HepG2 (cell line): ENCODE data around the gene SLC35B2. TPM values are rescaled to one million over a fixed set of nuclear protein-coding genes. Genes with fewer than 3 reads are reported as not detected.
A peak's percentile ranks its signal among the peaks of the same experiment; 100 is the strongest.

ENCODE experiments used
- AGO2 ChIP-seq: fragments of 200-400 bp; formaldehyde crosslinking; optimal IDR thresholded peaks from 2 replicates; pipeline ENCODE3; 2017; ENCODE audit warnings: mild to moderate bottlenecking, low read depth, low read length, moderate library complexity
- ARID5B ChIP-seq: IDR thresholded peaks from 2 replicates; pipeline ENCODE4 v1.4.0; 2020; ENCODE audit warnings: mild to moderate bottlenecking, missing genetic modification reagents
- ATF5 ChIP-seq: sonication (generic); formaldehyde crosslinking; IDR thresholded peaks from 2 replicates; pipeline ENCODE4 v1.4.0; 2020; ENCODE audit warnings: mild to moderate bottlenecking, low read depth, missing genetic modification reagents
- CBX1 ChIP-seq: IDR thresholded peaks from one replicate; pipeline ENCODE4 v1.6.1; 2016; ENCODE audit warnings: antibody characterized with exemption, low read depth
- CTCF ChIP-seq: sonication (generic); formaldehyde crosslinking; IDR thresholded peaks from 2 replicates; pipeline ENCODE4 v1.5.0; 2020; ENCODE audit warnings: mild to moderate bottlenecking, missing genetic modification reagents, moderate library complexity
- ELF3 ChIP-seq: IDR thresholded peaks from 2 replicates; pipeline ENCODE4 v1.6.1; 2016; ENCODE audit warnings: missing genetic modification reagents, missing compliant biosample characterization
- ESRRA ChIP-seq: sonication (generic); formaldehyde crosslinking; IDR thresholded peaks from 2 replicates; pipeline ENCODE4 v1.5.1; 2020; ENCODE audit warnings: mild to moderate bottlenecking, low read depth, missing genetic modification reagents
- ETV5 ChIP-seq: IDR thresholded peaks from 2 replicates; pipeline ENCODE4 v1.6.1; 2018; ENCODE audit warnings: missing biosample characterization, missing genetic modification reagents, inconsistent platforms, borderline replicate concordance
- JUN ChIP-seq: sonication (generic); formaldehyde crosslinking; IDR thresholded peaks from 2 replicates; pipeline ENCODE4 v1.4.0; 2020; ENCODE audit warnings: mild to moderate bottlenecking, missing genetic modification reagents
- KLF15 ChIP-seq: sonication (generic); formaldehyde crosslinking; IDR thresholded peaks from 2 replicates; pipeline ENCODE4 v1.8.1; 2023; ENCODE audit warnings: borderline replicate concordance, mild to moderate bottlenecking, inconsistent platforms, missing genetic modification reagents, mixed read lengths
- MED8 ChIP-seq: sonication (generic); formaldehyde crosslinking; IDR thresholded peaks from 2 replicates; pipeline ENCODE4 v1.8.1; 2023; ENCODE audit warnings: mild to moderate bottlenecking, missing genetic modification reagents; ENCODE audit not compliant: insufficient replicate concordance
- NR2F6 ChIP-seq, 2 experiments: IDR thresholded peaks; 2 replicates each; pipeline ENCODE4 v1.6.1; 2016; ENCODE audit warnings: antibody characterized with exemption in 1 of 2, mild to moderate bottlenecking in 1 of 2
- PHF8 ChIP-seq: sonication (generic); formaldehyde crosslinking; IDR thresholded peaks from 2 replicates; pipeline ENCODE4 v1.5.0; 2020; ENCODE audit warnings: missing genetic modification reagents
- SKI ChIP-seq: fragments of 450-650 bp; IDR thresholded peaks from one replicate; pipeline ENCODE4 v1.6.1; 2018; ENCODE audit warnings: mild to moderate bottlenecking; ENCODE audit not compliant: partially characterized antibody
- ZFX ChIP-seq: sonication (generic); formaldehyde crosslinking; IDR thresholded peaks from 2 replicates; pipeline ENCODE4 v1.4.0; 2020; ENCODE audit warnings: mild to moderate bottlenecking, low read depth, missing genetic modification reagents, moderate library complexity
- ZNF24 ChIP-seq: fragments of 450-650 bp; IDR thresholded peaks from 2 replicates; pipeline ENCODE4 v1.6.1; 2017; ENCODE audit warnings: antibody characterized with exemption, mild to moderate bottlenecking
- ZNF281 ChIP-seq: sonication (generic); formaldehyde crosslinking; IDR thresholded peaks from 2 replicates; pipeline ENCODE4 v1.4.0; 2020; ENCODE audit warnings: missing genetic modification reagents, borderline replicate concordance
- ZNF629 ChIP-seq: sonication (generic); formaldehyde crosslinking; conservative IDR thresholded peaks from 2 replicates; pipeline ENCODE4 v1.5.0; 2020; ENCODE audit warnings: missing genetic modification reagents
- ZNF749 ChIP-seq: sonication (generic); formaldehyde crosslinking; IDR thresholded peaks from 2 replicates; pipeline ENCODE4 v1.8.0; 2022; ENCODE audit warnings: mild to moderate bottlenecking, missing genetic modification reagents, moderate library complexity, borderline replicate concordance
- ZSCAN21 ChIP-seq: sonication (generic); formaldehyde crosslinking; IDR thresholded peaks from 2 replicates; pipeline ENCODE4 v1.8.0; 2022; ENCODE audit warnings: mild to moderate bottlenecking, missing genetic modification reagents, moderate library complexity, borderline replicate concordance
- polyA plus RNA-seq, 8 experiments: library from polyadenylated mRNA; depleted of rRNA in 3 of 8; stranded (reverse) in 7 of 8; unstranded in 1 of 8; fragments of >200 nt; fragmentation: Illumina TruSeq in 4 of 8; extraction: Trizol in 4 of 8; gene quantifications; 2 replicates each; pipeline versions ENCODE4 v1.2.1 to v1.2.3, GENCODE V29; 2011 to 2016; ENCODE audit warnings: low read depth in 4 of 8, missing spikeins in 1 of 8, mixed read lengths in 1 of 8; ENCODE audit not compliant: insufficient read depth in 1 of 8
- total RNA-seq, 5 experiments: library from RNA; depleted of rRNA; stranded (reverse); fragments of >200 nt; fragmentation: Illumina TruSeq; extraction: Trizol; gene quantifications; 2 replicates each; pipeline ENCODE4 v1.2.3, GENCODE V29; 2016; ENCODE audit warnings: low read depth in 1 of 5

The SLC35B2 gene
- total and polyA plus RNA-seq, 2 of the 13 experiments (the other 11 are each of a cell fraction or from before 2014, with no cell fraction given), result 61.1 to 148 TPM

GRCh38 chr6:44245912-44246662, 11.2 kb downstream of the SLC35B2 start (continued):
- TF ChIP-seq ARID5B (no peak; the same call in 1 of the 2 replicates), ZNF24 (no peak), SKI (peak; percentile 90), JUN (CRISPR knock-in tag) (no peak), ZNF749 (CRISPR knock-in tag) (0 out of 2 replicates have a peak, but pooled peaks have one; percentile 47), ATF5 (CRISPR knock-in tag) (no peak; the same call in 1 of the 2 replicates), CBX1 (no peak), CTCF (CRISPR knock-in tag) (peak; percentile 89), ZSCAN21 (CRISPR knock-in tag) (peak; percentile 66; the same call in 1 of the 2 replicates), MED8 (CRISPR knock-in tag) (peak; percentile 11), ESRRA (CRISPR knock-in tag) (no peak; the same call in 1 of the 2 replicates), ZFX (peak; percentile 89), ELF3 (CRISPR knock-in tag) (peak; percentile 30; the same call in 1 of the 2 replicates), ZNF629 (peak; percentile 47; the same call in 1 of the 2 replicates), KLF15 (CRISPR knock-in tag) (peak; percentile 17), ETV5 (CRISPR knock-in tag) (peak; percentile 52; the same call in 1 of the 2 replicates), ZNF281 (peak; percentile 91), AGO2 (peak; percentile 67), NR2F6 (IDR thresholded peaks at IDR 0.05) (no peak), NR2F6 (CRISPR knock-in tag; IDR thresholded peaks at IDR 0.05) (peak; percentile 32; the same call in 1 of the 2 replicates), PHF8 (CRISPR knock-in tag) (peak; percentile 48; the same call in 1 of the 2 replicates)
